DOHH2 (cell line): ENCODE measurements around the gene COL4A3.

Source experiments
- CTCF ChIP-seq: fragments of 200-600 bp; sonication (generic); IDR thresholded peaks from one replicate; pipeline ENCODE4 v1.5.1; 2014; ENCODE audit warnings: antibody characterized with exemption, mild to moderate bottlenecking, low read depth, low read length; ENCODE audit not compliant: poor library complexity, severe bottlenecking
- EZH2phosphoT487 ChIP-seq: fragments of 200-600 bp; sonication (generic); IDR thresholded peaks from 2 replicates; pipeline ENCODE4 v1.6.1; 2017; ENCODE audit warnings: borderline replicate concordance, mild to moderate bottlenecking, antibody characterized with exemption, low read length, moderate library complexity, mixed read lengths

GRCh38 chr2:227148106-227148505 lies 16.3 kb upstream of the COL4A3 start:
- TF ChIP-seq CTCF (no peak), EZH2phosphoT487 (no peak)
